Activated gamma-delta T cell treated with Interleukin-2 at 50 U/mL for 16 hours (primary cell): ENCODE data around the gene FAM228A.

Source experiments
- DNase-seq: peaks from one replicate; pipeline ENCODE4 v3.0.0-alpha.2; 2020

Gene FAM228A

DNA sequence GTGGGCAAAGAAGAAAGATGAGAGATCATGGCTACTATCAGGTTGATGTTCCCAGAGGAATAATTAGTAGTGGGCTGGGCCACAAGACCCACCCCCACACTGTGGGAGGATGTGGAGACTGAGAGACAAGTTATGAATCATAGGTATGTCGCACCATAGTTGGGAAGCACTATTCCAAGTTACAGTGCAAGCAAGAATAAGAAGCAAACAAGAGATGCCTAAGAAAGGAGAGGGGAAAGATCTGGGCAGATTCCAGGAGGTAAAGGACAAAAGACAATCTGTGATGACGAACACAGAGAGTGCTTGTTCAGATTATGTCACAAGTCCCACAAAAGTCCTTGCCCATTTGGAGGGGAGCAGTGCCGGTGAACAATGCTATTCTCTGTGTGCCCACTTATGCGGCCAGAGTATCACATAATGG, 56.6 kb downstream of the FAM228A start:
- no peak for DNase-seq

DNA sequence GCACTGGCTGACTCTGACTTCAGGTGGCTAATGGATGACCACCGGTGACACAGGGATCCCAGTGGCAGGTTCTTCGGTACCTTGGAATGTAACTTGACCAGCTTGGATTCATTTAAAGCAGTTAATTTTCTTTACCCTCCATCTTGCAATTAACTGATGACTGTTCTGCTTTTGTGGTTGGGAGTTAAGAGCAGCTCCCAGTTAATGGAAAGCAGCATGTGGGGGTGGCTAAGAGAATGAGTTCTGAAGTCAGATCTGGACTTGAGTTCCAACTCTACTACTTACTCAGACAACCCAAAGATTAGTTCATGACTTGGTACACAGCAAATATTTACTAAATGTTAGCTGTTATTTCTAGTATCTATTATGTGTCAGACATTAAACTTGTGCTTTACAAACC, 58.5 kb downstream of the FAM228A start:
- no peak for DNase-seq

- DNase-seq: no peak
Observed at GRCh38 chr2:24237313-24237712, 62.5 kb downstream of the FAM228A start.

GRCh38 chr2:24238158-24238557, 63.3 kb downstream of the FAM228A start:
- no peak for DNase-seq

GRCh38 chr2:24239553-24239952, 64.7 kb downstream of the FAM228A start:
- no peak for DNase-seq
